Esophagus squamous epithelium (tissue), 5 donors: Measurements from ENCODE around the gene UBE2R2. TPM values are rescaled to one million over a fixed set of nuclear protein-coding genes. Genes with fewer than 3 reads are reported as not detected.
A peak's percentile ranks its signal among the peaks of the same experiment; 100 is the strongest.
"Not testable (repeated sequence)": the region's sequence is repeated elsewhere in the genome, so short reads cannot be mapped to it uniquely, and the experiment has no call there.

Source experiments
- DNase-seq: peaks from one replicate; lab custom pipeline; 2025; lab: John Stamatoyannopoulos, UW
- H3K27ac ChIP-seq, 4 donors: fragments of 200-600 bp; sonication (generic); one replicate each; pipeline ENCODE4 v1.5.1; 2016 to 2019; ENCODE audit warnings: mild to moderate bottlenecking in 1 of 4
- H3K27me3 ChIP-seq, 4 donors: fragments of 200-600 bp; sonication (generic); 1 replicate in 3 of 4; 2 replicates in 1 of 4; pipeline versions ENCODE4 v1.5.1 to v1.6.0; 2017 to 2021; ENCODE audit warnings: antibody characterized with exemption in 1 of 4
- H3K36me3 ChIP-seq, 3 donors: fragments of 200-600 bp; sonication (generic); one replicate each; pipeline ENCODE4 v1.5.1; 2016 to 2019
- H3K4me1 ChIP-seq, 3 donors: fragments of 200-600 bp; sonication (generic); one replicate each; pipeline ENCODE4 v1.5.1; 2017 to 2019
- H3K4me3 ChIP-seq, 4 donors: fragments of 200-600 bp; sonication (generic); 1 replicate in 3 of 4; 2 replicates in 1 of 4; pipeline ENCODE4 v1.5.1; 2016 to 2019; ENCODE audit warnings: mild to moderate bottlenecking in 2 of 4, moderate library complexity in 1 of 4
- H3K9me3 ChIP-seq, 3 donors: fragments of 200-600 bp; sonication (generic); one replicate each; pipeline ENCODE4 v1.5.1; 2016 to 2019
- CTCF ChIP-seq, 6 experiments: fragments of 450-650 bp in 4 of 6; fragments of 200-600 bp in 2 of 6; sonication (generic) in 2 of 6; IDR thresholded peaks; one replicate each; pipeline ENCODE4 v1.5.1; 2016 to 2019; ENCODE audit warnings: antibody characterized with exemption in 6 of 6, mild to moderate bottlenecking in 4 of 6, moderate library complexity in 4 of 6
- POLR2A ChIP-seq, 4 donors: fragments of 450-650 bp; IDR thresholded peaks; one replicate each; pipeline ENCODE4 v1.6.1; 2017; ENCODE audit warnings: antibody characterized with exemption in 4 of 4, mild to moderate bottlenecking in 4 of 4, moderate library complexity in 3 of 4
- WGBS, 2 donors: methylation state at CpG; one replicate each; pipeline ENCODE4 v1.1.5; 2018; 5-methylcytosine and 5-hydroxymethylcytosine counted together
- intact Hi-C: fragments of 100-400 bp; cut with DNase I; formaldehyde crosslinking; loops from one replicate; pipeline ENCODE4 v1.15.0; 2022
- total RNA-seq, 4 donors: library from RNA; depleted of rRNA; stranded (reverse); fragments of >200 nt; gene quantifications; one replicate each; pipeline ENCODE4 v1.1.0, GENCODE V29; 2016
- donor health status: DM: yes; HTN: yes; CAD: no.

The UBE2R2 gene
- total RNA-seq, 4 donors from 2014 or later: 14.3 to 19.1 (median 16.7) TPM

GRCh38 chr9:33858423-33858822 lies 41.5 kb downstream of the UBE2R2 start:
- intact Hi-C loops: no loop called here
- no peak for TF ChIP-seq POLR2A (IDR thresholded peaks at IDR 0.05)
- TF ChIP-seq CTCF (IDR thresholded peaks at IDR 0.05): no peak
- Histone ChIP-seq H3K9me3 (no peaks in the 10 kb centered on the region), H3K27ac (no peak overlapping the region), H3K27me3 (no peaks in the 10 kb centered on the region), H3K36me3 (peaks cover 0 to 6% (median 0%) of the 10 kb centered on the region in 3 donors), H3K4me3 (no peak overlapping the region), H3K4me1 (peaks cover 0 to 46% (median 0%) of the 10 kb centered on the region in 3 donors)
- DNase-seq: no peak
- 67 to 73% methylated on average over 3 of the region's 3 CpGs for WGBS, 2 donors

GRCh38 chr9:33860200-33860871 lies 43.4 kb downstream of the UBE2R2 start:
- Histone ChIP-seq H3K4me3 (no peak overlapping the region), H3K27me3 (no peaks in the 10 kb centered on the region), H3K4me1 (peaks cover 0 to 45% (median 0%) of the 10 kb centered on the region in 3 donors), H3K27ac (no peak overlapping the region), H3K9me3 (no peaks in the 10 kb centered on the region), H3K36me3 (peaks cover 0 to 13% (median 0%) of the 10 kb centered on the region in 3 donors)
- intact Hi-C loops: no loop called here
- WGBS, 2 donors: 73 to 92% methylated on average over 1 of the region's 1 CpG
- TF ChIP-seq POLR2A (IDR thresholded peaks at IDR 0.05) (no peak), CTCF (IDR thresholded peaks at IDR 0.05) (peak in 1 of 6 experiments; percentile 31)
- DNase-seq: no peak

GRCh38 chr9:33861917-33862453 lies 45.0 kb downstream of the UBE2R2 start:
- intact Hi-C loops: no loop called here
- H3K4me1 ChIP-seq: peaks cover 0 to 47% (median 0%) of the 10 kb centered on the region in 3 donors
- H3K27me3 ChIP-seq: no peaks in the 10 kb centered on the region
- H3K36me3 ChIP-seq: peaks cover 0 to 13% (median 0%) of the 10 kb centered on the region in 3 donors
- H3K27ac ChIP-seq: peak overlapping the region in 2 of 4 donors; percentile 29
- H3K4me3 ChIP-seq: no peak overlapping the region
- DNase-seq: no peak
- WGBS, 2 donors: 75 to 82% methylated on average over 10 of the region's 10 CpGs
- no peaks in the 10 kb centered on the region for H3K9me3 ChIP-seq
- TF ChIP-seq CTCF (IDR thresholded peaks at IDR 0.05): no peak
- no peak for TF ChIP-seq POLR2A (IDR thresholded peaks at IDR 0.05)

GRCh38 chr9:33863027-33863426 lies 46.1 kb downstream of the UBE2R2 start:
- H3K27me3 ChIP-seq, H3K27ac ChIP-seq, H3K4me3 ChIP-seq, DNase-seq, intact Hi-C loops, H3K9me3 ChIP-seq: not testable (repeated sequence)
- H3K36me3 ChIP-seq: peaks cover 0 to 13% (median 0%) of the 10 kb centered on the region in 3 donors
- WGBS, 2 donors: 79 to 86% methylated on average over 7 to 8 of the region's 8 CpGs
- peaks cover 6 to 55% (median 6%) of the 10 kb centered on the region in 3 donors for H3K4me1 ChIP-seq

- Histone ChIP-seq H3K27ac (peak overlapping the region; percentile 3 to 81 (median 64)), H3K4me3 (peak overlapping the region in 1 of 4 donors; percentile 30), H3K36me3 (peaks cover 0 to 13% (median 0%) of the 10 kb centered on the region in 3 donors), H3K27me3 (no peaks in the 10 kb centered on the region), H3K4me1 (peaks cover 10 to 49% (median 16%) of the 10 kb centered on the region in 3 donors), H3K9me3 (no peaks in the 10 kb centered on the region)
- DNase-seq: no peak
- TF ChIP-seq CTCF (IDR thresholded peaks at IDR 0.05) (no peak), POLR2A (IDR thresholded peaks at IDR 0.05) (no peak)
- intact Hi-C loops: no loop called here
- 66 to 68% methylated on average over 7 to 8 of the region's 11 CpGs for WGBS, 2 donors
Measured at GRCh38 chr9:33867747-33868439, 50.9 kb downstream of the UBE2R2 start.
